GM12874 (cell line): Measurements from ENCODE around the gene IFNE.

Experiments used
- TF ChIP-seq, protein P1 (sequence below): IDR thresholded peaks from 2 replicates; pipeline ENCODE4 v1.5.1; 2011; ENCODE audit warnings: low read depth, mild to moderate bottlenecking, control low read depth, low read length, moderate library complexity; ENCODE audit not compliant: insufficient read depth

Gene IFNE

GRCh38 chr9:21461377-21461776 is 20.7 kb downstream of the IFNE start:
- TF ChIP-seq, protein P1, sequence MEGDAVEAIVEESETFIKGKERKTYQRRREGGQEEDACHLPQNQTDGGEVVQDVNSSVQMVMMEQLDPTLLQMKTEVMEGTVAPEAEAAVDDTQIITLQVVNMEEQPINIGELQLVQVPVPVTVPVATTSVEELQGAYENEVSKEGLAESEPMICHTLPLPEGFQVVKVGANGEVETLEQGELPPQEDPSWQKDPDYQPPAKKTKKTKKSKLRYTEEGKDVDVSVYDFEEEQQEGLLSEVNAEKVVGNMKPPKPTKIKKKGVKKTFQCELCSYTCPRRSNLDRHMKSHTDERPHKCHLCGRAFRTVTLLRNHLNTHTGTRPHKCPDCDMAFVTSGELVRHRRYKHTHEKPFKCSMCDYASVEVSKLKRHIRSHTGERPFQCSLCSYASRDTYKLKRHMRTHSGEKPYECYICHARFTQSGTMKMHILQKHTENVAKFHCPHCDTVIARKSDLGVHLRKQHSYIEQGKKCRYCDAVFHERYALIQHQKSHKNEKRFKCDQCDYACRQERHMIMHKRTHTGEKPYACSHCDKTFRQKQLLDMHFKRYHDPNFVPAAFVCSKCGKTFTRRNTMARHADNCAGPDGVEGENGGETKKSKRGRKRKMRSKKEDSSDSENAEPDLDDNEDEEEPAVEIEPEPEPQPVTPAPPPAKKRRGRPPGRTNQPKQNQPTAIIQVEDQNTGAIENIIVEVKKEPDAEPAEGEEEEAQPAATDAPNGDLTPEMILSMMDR, result no peak

DNA sequence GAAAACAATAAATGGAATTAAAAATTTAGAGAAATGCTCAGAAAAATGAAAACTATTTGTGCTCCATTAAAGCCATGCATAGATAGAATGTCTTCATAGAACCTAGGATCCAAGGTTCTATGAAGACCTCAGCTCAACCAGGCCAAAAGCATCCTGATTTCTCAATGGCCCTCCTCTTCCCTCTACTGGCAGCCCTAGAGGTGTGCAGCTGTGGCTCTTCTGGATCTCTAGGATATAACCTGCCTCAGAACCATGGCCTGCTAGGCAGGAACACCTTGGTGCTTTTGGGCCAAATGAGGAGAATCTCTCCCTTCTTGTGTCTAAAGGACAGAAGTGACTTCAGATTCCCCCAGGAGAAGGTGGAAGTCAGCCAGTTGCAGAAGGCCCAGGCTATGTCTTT is 26.8 kb downstream of the IFNE start:
- TF ChIP-seq, protein P1, result peak; percentile 76

GRCh38 chr9:21454149-21454548 is 28.0 kb downstream of the IFNE start:
- TF ChIP-seq, protein P1, result no peak

DNA sequence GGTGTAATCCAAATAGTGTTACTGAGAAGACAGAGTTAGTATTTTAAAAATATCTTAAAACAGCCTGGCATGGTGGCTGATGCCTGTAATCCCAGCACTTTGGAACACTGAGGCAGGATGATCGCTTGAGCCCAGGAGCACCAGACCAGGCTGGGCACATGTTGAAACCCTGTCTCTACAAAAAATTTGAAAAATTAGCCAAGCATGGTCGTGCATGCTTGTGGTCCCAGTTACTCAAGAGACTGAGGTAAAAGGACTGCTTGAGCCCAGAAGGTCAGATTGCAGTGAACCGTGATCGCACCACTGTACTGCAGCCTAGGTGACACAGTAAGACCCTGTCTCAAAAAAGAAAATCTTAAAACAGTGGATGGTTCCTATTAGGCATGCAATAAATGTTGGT is 29.4 kb downstream of the IFNE start:
- TF ChIP-seq, protein P1, result no peak

DNA sequence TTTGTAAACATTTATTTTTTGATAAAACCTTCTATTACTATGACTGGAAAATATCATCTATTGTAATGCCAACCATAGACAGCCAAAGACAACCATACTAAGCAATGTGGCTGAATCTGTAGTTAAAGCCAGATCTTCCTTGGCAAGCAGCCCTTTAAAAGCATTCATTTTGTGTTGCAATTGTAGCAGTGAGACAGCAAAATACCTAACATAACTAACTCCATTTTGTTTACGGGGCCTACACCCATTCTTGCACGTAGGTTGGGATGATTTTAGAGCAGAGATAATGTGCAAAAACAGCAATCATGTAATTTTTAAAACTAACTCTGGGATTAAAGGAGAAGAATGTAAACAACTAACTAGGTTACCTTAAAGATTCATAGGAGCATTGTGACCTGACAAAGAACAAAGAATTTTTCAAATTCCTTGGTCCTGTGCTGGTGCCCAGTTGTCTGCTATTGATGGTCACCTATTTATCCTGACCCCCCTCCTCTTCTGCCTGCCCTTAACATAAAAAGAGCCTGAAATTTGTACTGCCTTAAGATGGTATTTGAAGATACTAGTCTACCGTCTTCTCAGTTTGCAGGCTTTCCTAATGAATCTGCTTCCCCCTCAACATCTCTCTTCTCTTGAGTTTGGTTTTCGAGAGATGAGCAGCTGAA is 31.2 kb downstream of the IFNE start:
- TF ChIP-seq, protein P1, result no peak

GRCh38 chr9:21443849-21444625 is 38.1 kb downstream of the IFNE start:
- TF ChIP-seq, protein P1, result no peak

DNA sequence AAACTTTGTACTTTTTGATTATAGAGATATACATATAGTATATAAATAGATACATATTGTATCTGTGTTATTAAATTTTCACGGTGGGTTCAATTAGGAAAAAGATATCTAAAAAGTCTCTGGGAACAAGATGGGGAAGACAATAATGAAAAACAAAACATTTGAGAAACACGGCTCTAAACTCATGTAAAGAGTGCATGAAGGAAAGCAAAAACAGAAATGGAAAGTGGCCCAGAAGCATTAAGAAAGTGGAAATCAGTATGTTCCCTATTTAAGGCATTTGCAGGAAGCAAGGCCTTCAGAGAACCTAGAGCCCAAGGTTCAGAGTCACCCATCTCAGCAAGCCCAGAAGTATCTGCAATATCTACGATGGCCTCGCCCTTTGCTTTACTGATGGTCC is 42.0 kb downstream of the IFNE start, which contains the start of gene IFNA1:
Gene IFNA1, plus strand, starts transcription at position 301 of the 400 bp plus-strand sequence. Its CDS starts 69 bp downstream, at position 370.
- TF ChIP-seq, protein P1, result no peak
